ENCODE data around the gene SGSM2.

The SGSM2 gene

GRCh38 chr17:2427215-2427614 is 89.9 kb downstream of the SGSM2 start:
- DNase-seq: no peak

DNA sequence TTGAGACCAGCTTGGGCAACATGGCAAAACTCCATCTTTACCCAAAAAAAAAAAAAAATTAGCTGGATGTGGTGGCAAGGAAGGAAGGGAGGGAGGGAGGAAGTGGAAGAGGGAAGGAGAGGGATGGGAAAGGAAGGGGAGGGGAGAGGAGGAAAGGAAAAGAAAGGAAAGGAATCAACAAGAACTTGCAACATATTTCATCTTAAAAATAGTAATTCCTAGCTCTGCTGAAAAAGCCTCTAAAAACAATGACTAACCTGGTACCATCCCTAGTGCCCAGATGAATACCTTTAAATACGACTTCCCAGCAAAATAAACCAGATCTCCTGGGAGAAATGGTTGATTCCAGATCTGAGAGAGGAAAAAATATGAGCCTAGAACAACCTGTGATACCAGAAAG is 90.6 kb downstream of the SGSM2 start:
- DNase-seq: no peak
